H1 (cell line): Measurements from ENCODE around the gene LARP4B. TPM values are rescaled to one million over a fixed set of nuclear protein-coding genes. Genes with fewer than 3 reads are reported as not detected.

Source experiments
- CTCF ChIA-PET: fragments of 300-600 bp; sonication (Branson Sonifier 250); formaldehyde crosslinking; loops from one replicate; lab custom pipeline; 2021; ENCODE audit not compliant: partially characterized antibody; lab: Charles Lee
- POLR2A ChIA-PET: fragments of 300-600 bp; sonication (Branson Sonifier 250); formaldehyde crosslinking; loops from one replicate; lab custom pipeline; 2021; ENCODE audit warnings: inconsistent platforms; ENCODE audit not compliant: partially characterized antibody; lab: Charles Lee
- DNase-seq, 2 experiments: peaks; one replicate each; pipeline versions ENCODE4 v3.0.0 to v3.0.0-alpha.2; 2010 to 2022; ENCODE audit warnings: low spot score in 2 of 2, low read depth in 1 of 2, mixed read lengths in 1 of 2
- FAIRE-seq: peaks from 2 replicates; lab custom pipeline; 2011; peaks lifted over from hg19 to GRCh38; lab: Jason Lieb, UNC
- H2AFZ ChIP-seq: 2 replicates; pipeline ENCODE4 v1.8.1; 2012; ENCODE audit warnings: low read length, inconsistent platforms
- H2AK5ac ChIP-seq: 2 replicates; pipeline ENCODE4 v1.6.1; 2013; ENCODE audit warnings: low read depth, low read length
- H2BK120ac ChIP-seq: replicated peaks from 2 replicates; pipeline ENCODE3; 2013; ENCODE audit warnings: low read depth, low read length, inconsistent platforms
- H2BK12ac ChIP-seq: 2 replicates; pipeline ENCODE4 v1.6.1; 2013; ENCODE audit warnings: low read depth, low read length
- H2BK15ac ChIP-seq: 2 replicates; pipeline ENCODE4 v1.6.1; 2013; ENCODE audit warnings: low read length
- H2BK20ac ChIP-seq: 2 replicates; pipeline ENCODE4 v1.6.1; 2013; ENCODE audit warnings: low read length
- H2BK5ac ChIP-seq: 2 replicates; pipeline ENCODE4 v1.6.1; 2013; ENCODE audit warnings: low read depth, low read length
- H3K14ac ChIP-seq: 2 replicates; pipeline ENCODE4 v1.6.1; 2013; ENCODE audit warnings: inconsistent platforms; ENCODE audit not compliant: insufficient read length
- H3K18ac ChIP-seq: 2 replicates; pipeline ENCODE4 v1.6.1; 2013; ENCODE audit warnings: low read length; ENCODE audit errors: extremely low read depth
- H3K23ac ChIP-seq: 2 replicates; pipeline ENCODE4 v1.6.1; 2013; ENCODE audit warnings: inconsistent platforms; ENCODE audit not compliant: insufficient read length
- H3K23me2 ChIP-seq: 2 replicates; pipeline ENCODE4 v1.6.1; 2013; ENCODE audit warnings: low read depth, low read length
- H3K27ac ChIP-seq: 2 replicates; pipeline ENCODE4 v1.6.1; 2011; ENCODE audit warnings: low read depth, low read length, inconsistent platforms
- H3K27me3 ChIP-seq, 4 experiments: replicated peaks in 1 of 4; 1 replicate in 1 of 4; 2 replicates in 3 of 4; pipeline versions ENCODE4 v1.6.1 to v1.8.1; 2011 to 2013; ENCODE audit warnings: low read length in 3 of 4, mild to moderate bottlenecking in 3 of 4, inconsistent platforms in 2 of 4, mixed read lengths in 2 of 4, moderate library complexity in 1 of 4; ENCODE audit not compliant: control insufficient read depth in 3 of 4, insufficient read depth in 3 of 4; ENCODE audit errors: extremely low read depth in 1 of 4
- H3K36me3 ChIP-seq, 4 experiments: 2 replicates each; pipeline versions ENCODE4 v1.6.1 to v1.8.1; 2011 to 2013; ENCODE audit warnings: mild to moderate bottlenecking in 4 of 4, low read length in 3 of 4, moderate library complexity in 2 of 4, control low read depth in 1 of 4, inconsistent platforms in 1 of 4; ENCODE audit not compliant: insufficient read depth in 4 of 4, control insufficient read depth in 2 of 4
- H3K4ac ChIP-seq: replicated peaks from 2 replicates; pipeline ENCODE3; 2013; ENCODE audit warnings: low read length, low read depth, mixed read lengths, inconsistent platforms; ENCODE audit not compliant: insufficient read length
- H3K4me1 ChIP-seq, 4 experiments: replicated peaks in 1 of 4; 1 replicate in 1 of 4; 2 replicates in 3 of 4; pipeline versions ENCODE4 v1.6.1 to v1.8.1; 2011 to 2013; ENCODE audit warnings: low read length in 3 of 4, inconsistent platforms in 2 of 4, mixed read lengths in 1 of 4; ENCODE audit not compliant: insufficient read depth in 4 of 4, control insufficient read depth in 3 of 4
- H3K4me2 ChIP-seq, 2 experiments: 2 replicates each; pipeline versions ENCODE4 v1.6.1 to v1.8.1; 2011 to 2013; ENCODE audit warnings: low read depth in 2 of 2, low read length in 2 of 2, control low read depth in 1 of 2, inconsistent platforms in 1 of 2, mild to moderate bottlenecking in 1 of 2; ENCODE audit not compliant: insufficient read depth in 1 of 2
- H3K4me3 ChIP-seq, 4 experiments: fragments of 200-600, 300-600 bp in 1 of 4; sonication (generic), shearing (Covaris generic), sonication (Bioruptor Twin) in 1 of 4; 2 replicates each; pipeline versions ENCODE4 v1.5.1 to v1.8.1; 2011 to 2016; ENCODE audit warnings: low read length in 4 of 4, low read depth in 3 of 4, control low read depth in 2 of 4, inconsistent platforms in 2 of 4, mild to moderate bottlenecking in 2 of 4, mixed read lengths in 1 of 4, moderate library complexity in 1 of 4; ENCODE audit not compliant: insufficient read depth in 2 of 4; ENCODE audit errors: extremely low read depth in 1 of 4
- H3K56ac ChIP-seq: replicated peaks from 2 replicates; pipeline ENCODE3; 2013; ENCODE audit warnings: low read depth, mild to moderate bottlenecking, mixed read lengths, low read length, inconsistent platforms; ENCODE audit not compliant: insufficient read length
- H3K79me1 ChIP-seq: 2 replicates; pipeline ENCODE4 v1.6.1; 2013; ENCODE audit warnings: low read depth, low read length, control low read depth
- H3K79me2 ChIP-seq, 2 experiments: 2 replicates each; pipeline versions ENCODE4 v1.6.1 to v1.8.1; 2012 to 2013; ENCODE audit warnings: low read length in 2 of 2, mild to moderate bottlenecking in 2 of 2, inconsistent platforms in 1 of 2; ENCODE audit not compliant: insufficient read depth in 2 of 2, control insufficient read depth in 1 of 2
- H3K9ac ChIP-seq, 4 experiments: replicated peaks in 1 of 4; 1 replicate in 1 of 4; 2 replicates in 3 of 4; pipeline versions ENCODE4 v1.6.1 to v1.8.1; 2011 to 2013; ENCODE audit warnings: low read depth in 3 of 4, low read length in 3 of 4, control low read depth in 2 of 4, mild to moderate bottlenecking in 2 of 4, moderate library complexity in 2 of 4, inconsistent platforms in 1 of 4; ENCODE audit errors: extremely low read depth in 1 of 4
- H3K9me3 ChIP-seq, 2 experiments: 2 replicates each; pipeline versions ENCODE4 v1.6.1 to v1.8.1; 2012 to 2013; ENCODE audit warnings: mild to moderate bottlenecking in 2 of 2, moderate library complexity in 2 of 2, control low read depth in 1 of 2, inconsistent platforms in 1 of 2, low read depth in 1 of 2, low read length in 1 of 2, mixed read lengths in 1 of 2; ENCODE audit not compliant: insufficient read depth in 2 of 2
- H4K20me1 ChIP-seq, 2 experiments: replicated peaks in 1 of 2; 2 replicates each; pipeline versions ENCODE3 to v1.8.1; 2011 to 2013; ENCODE audit warnings: inconsistent platforms in 2 of 2, low read length in 2 of 2, mild to moderate bottlenecking in 1 of 2; ENCODE audit not compliant: insufficient read depth in 2 of 2, control insufficient read depth in 1 of 2
- H4K5ac ChIP-seq: 2 replicates; pipeline ENCODE4 v1.6.1; 2013; ENCODE audit warnings: low read length, low read depth, mixed read lengths, inconsistent platforms; ENCODE audit not compliant: insufficient read length
- H4K8ac ChIP-seq: 2 replicates; pipeline ENCODE4 v1.8.0; 2013; ENCODE audit warnings: mild to moderate bottlenecking, moderate library complexity, low read length, inconsistent platforms; ENCODE audit not compliant: insufficient read depth; ENCODE audit errors: extremely low read depth
- H4K91ac ChIP-seq: replicated peaks from 2 replicates; pipeline ENCODE3; 2013; ENCODE audit warnings: low read length, mixed read lengths, inconsistent platforms; ENCODE audit not compliant: insufficient read length
- CEBPB ChIP-seq: IDR thresholded peaks from 2 replicates; pipeline ENCODE4 v1.6.1; 2012; ENCODE audit warnings: low read depth, low read length
- CTBP2 ChIP-seq: IDR thresholded peaks from 2 replicates; pipeline ENCODE4 v1.7.0; 2011; ENCODE audit warnings: borderline replicate concordance, mild to moderate bottlenecking, moderate library complexity, mixed read lengths, low read length; ENCODE audit not compliant: insufficient read depth, insufficient read length
- EGR1 ChIP-seq: IDR thresholded peaks from 2 replicates; pipeline ENCODE4 v1.6.1; 2011; ENCODE audit warnings: low read depth, low read length, borderline replicate concordance
- JUN ChIP-seq: IDR thresholded peaks from 2 replicates; pipeline ENCODE4 v1.6.1; 2011; ENCODE audit warnings: low read depth, mild to moderate bottlenecking, improper control_type of control experiment, low read length
- KDM5A ChIP-seq: fragments of 200-600 bp; IDR thresholded peaks from 2 replicates; pipeline ENCODE4 v1.7.1; 2012; ENCODE audit warnings: mild to moderate bottlenecking, low read length, inconsistent platforms, mixed read lengths
- POLR2A ChIP-seq, 2 experiments: IDR thresholded peaks; 1 replicate in 1 of 2; 2 replicates in 1 of 2; pipeline ENCODE4 v1.6.1; 2011; ENCODE audit warnings: low read depth in 2 of 2, low read length in 2 of 2, mild to moderate bottlenecking in 2 of 2; ENCODE audit errors: control extremely low read depth in 1 of 2
- POU5F1 ChIP-seq: IDR thresholded peaks from 2 replicates; pipeline ENCODE4 v1.6.1; 2011; ENCODE audit warnings: low read depth, mild to moderate bottlenecking, low read length, moderate library complexity
- SAP30 ChIP-seq: fragments of 300-600 bp; sonication (generic); IDR thresholded peaks from 2 replicates; pipeline ENCODE4 v1.7.1; 2012; ENCODE audit warnings: low read length, moderate library complexity, mild to moderate bottlenecking, inconsistent platforms; ENCODE audit not compliant: insufficient read depth, insufficient replicate concordance
- SIN3A ChIP-seq, 2 experiments: IDR thresholded peaks in 1 of 2; conservative IDR thresholded peaks in 1 of 2; 2 replicates each; pipeline ENCODE4 v1.6.1; 2011 to 2012; ENCODE audit warnings: low read length in 2 of 2, improper control_type of control experiment in 1 of 2, low read depth in 1 of 2, mild to moderate bottlenecking in 1 of 2
- TBP ChIP-seq: IDR thresholded peaks from 2 replicates; pipeline ENCODE4 v1.6.1; 2011; ENCODE audit warnings: low read depth, low read length, improper control_type of control experiment
- YY1 ChIP-seq: IDR thresholded peaks from 2 replicates; pipeline ENCODE4 v1.6.1; 2011; ENCODE audit warnings: low read depth, mild to moderate bottlenecking, low read length
- WGBS, 2 experiments: shearing (Covaris generic) in 1 of 2; methylation state at CpG; one replicate each; pipeline versions ENCODE4 v1.1.6 to v1.1.7; 2013 to 2015; ENCODE audit warnings: low lambda C conversion rate in 2 of 2, mixed read lengths in 2 of 2, inconsistent platforms in 1 of 2, low coverage in 1 of 2, missing lambda C conversion rate in 1 of 2; ENCODE audit not compliant: insufficient replicate concordance in 2 of 2, insufficient coverage in 1 of 2, insufficient read length in 1 of 2; ENCODE audit errors: extremely low coverage in 1 of 2, missing lambda C conversion rate in 1 of 2; 5-methylcytosine and 5-hydroxymethylcytosine counted together
- polyA plus RNA-seq, 7 experiments: library from polyadenylated mRNA; depleted of rRNA in 3 of 7; stranded (reverse) in 5 of 7; unstranded in 2 of 7; fragments of >200 nt in 5 of 7; fragments of 200-250 nt in 2 of 7; gene quantifications; 1 replicate in 5 of 7; 2 replicates in 1 of 7; 4 replicates in 1 of 7; pipeline versions ENCODE4 v1.2.1 to v1.2.3, GENCODE V29; 2011 to 2013; ENCODE audit warnings: missing spikeins in 2 of 7, mixed read lengths in 2 of 7
- total RNA-seq: library from RNA; stranded (reverse); fragmentation: NEBNext Ultra II Directional; extraction: Animal tissue kit (Norgen Biotek cat#: 25700); gene quantifications from 2 replicates; pipeline ENCODE4 v1.2.1, GENCODE V29; 2021

LARP4B gene
- total and polyA plus RNA-seq, 2 of the 8 experiments (the other 6 are each of a cell fraction or from before 2014, with no cell fraction given), result 20.1 to 78.6 TPM

DNA sequence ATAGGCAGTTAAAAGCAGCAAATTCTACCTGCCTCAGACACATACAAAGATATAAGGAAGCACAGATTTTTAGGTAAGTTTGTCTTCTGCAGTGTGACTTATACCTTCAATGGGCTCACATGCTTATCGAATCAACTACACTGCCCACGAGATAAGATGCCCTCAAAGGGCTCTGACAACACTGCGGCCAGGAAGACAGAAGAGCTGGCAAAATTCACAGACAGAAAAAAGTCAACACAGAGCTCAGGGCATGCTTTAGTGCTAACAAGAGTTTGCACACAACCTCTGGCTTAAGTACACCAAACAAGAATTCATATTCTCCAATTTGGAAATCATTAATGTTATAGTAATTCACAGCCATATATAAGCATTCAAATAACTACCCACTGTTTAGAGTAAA lies 62.3 kb downstream of the LARP4B start:
- Histone ChIP-seq H3K14ac (no peak overlapping the region), H4K8ac (no peak overlapping the region)

More for the DNA sequence above, 62.3 kb downstream of the LARP4B start:
- POLR2A ChIA-PET, result interaction anchor here (0.7 kb wide), 1 partner anchor 117 kb away, joined by 3 read pairs; no protein-coding TSS in a partner anchor
- WGBS, 2 experiments, result 95% methylated on average over 3 of the region's 3 CpGs; no CpG with 5 or more reads in 1 of the 2 experiments
- H2AK5ac ChIP-seq, result no peak overlapping the region
- H3K9ac ChIP-seq, result no peak overlapping the region
- H2BK15ac ChIP-seq, result no peak overlapping the region
- H3K79me1 ChIP-seq, result peaks cover 21% of the 10 kb centered on the region
- TF ChIP-seq TBP (no peak), CTBP2 (no peak), KDM5A (no peak), EGR1 (no peak), YY1 (no peak), POU5F1 (no peak), POLR2A (IDR thresholded peaks at IDR 0.05; ENCODE audit: control extremely low read depth in 1 of 2, low read depth in 2 of 2, low read length in 2 of 2) (no peak), JUN (no peak), SAP30 (no peak), CEBPB (no peak), SIN3A (conservative IDR thresholded peaks at IDR 0.05 in 1 of 2, IDR thresholded peaks at IDR 0.05 in 1 of 2; ENCODE audit: low read depth in 1 of 2, low read length in 2 of 2) (no peak)
- TF ChIP-seq, all 59 proteins: peak for 0
- H2BK20ac ChIP-seq, result no peak overlapping the region
- no peak overlapping the region for H4K91ac ChIP-seq
- H2BK120ac ChIP-seq, result no peak overlapping the region
- H3K79me2 ChIP-seq, result peaks cover 0 to 63% of the 10 kb centered on the region in 2 experiments; a peak in 3 of 4 replicates
- no peak overlapping the region for H3K4me2 ChIP-seq
- no peak overlapping the region for H3K56ac ChIP-seq
- H2BK5ac ChIP-seq, result no peak overlapping the region
- H2AFZ ChIP-seq, result no peak overlapping the region
- no peak overlapping the region for H3K27ac ChIP-seq
- H2BK12ac ChIP-seq, result no peak overlapping the region
- H3K36me3 ChIP-seq, result peaks cover 0 to 3% (median 0%) of the 10 kb centered on the region in 4 experiments; a peak in 2 of 8 replicates
- DNase-seq, result no peak
- CTCF ChIA-PET, result no interaction called here
- H3K23me2 ChIP-seq, result no peaks in the 10 kb centered on the region
- no peaks in the 10 kb centered on the region for H3K9me3 ChIP-seq
- peaks cover 16 to 20% of the 10 kb centered on the region in 2 experiments for H4K20me1 ChIP-seq
- no peak overlapping the region for H3K18ac ChIP-seq
- H3K27me3 ChIP-seq, result no peaks in the 10 kb centered on the region
- no peak overlapping the region for H3K4ac ChIP-seq
- no peak for FAIRE-seq
- H3K4me3 ChIP-seq, result no peak overlapping the region
- H3K4me1 ChIP-seq, result no peaks in the 10 kb centered on the region
- no peak overlapping the region for H4K5ac ChIP-seq
- no peak overlapping the region for H3K23ac ChIP-seq
